ENCODE results near the gene ZNF354B. TPM values are rescaled to one million over a fixed set of nuclear protein-coding genes. Genes with fewer than 3 reads are reported as not detected.

Gene ZNF354B
- total RNA-seq (10 to 100 TPM in 4 of 5 donors, 1 to 10 TPM in 1; 7.5 to 39.7 (median 23.3) TPM), polyA plus RNA-seq (10 to 100 TPM in 1 of 3 donors, 1 to 10 TPM in 2; 2.1 to 10.4 (median 2.7) TPM)
- long read RNA-seq, donor 1, partial matches to known transcripts: 0 of 1 reads
- long read RNA-seq, donor 1, other reads (novel, unspliced or antisense): 0 of 1 reads
- long read RNA-seq, donor 2, partial matches to known transcripts: 0 of 5 reads
- long read RNA-seq, donor 2, other reads (novel, unspliced or antisense): 0 of 5 reads
- long read RNA-seq, donor 3, partial matches to known transcripts: 0 of 2 reads
- long read RNA-seq, donor 3, other reads (novel, unspliced or antisense): 0 of 2 reads
- long read RNA-seq, donor 4: 0 reads
- long read RNA-seq, donor 5, partial matches to known transcripts: 0 of 2 reads
- long read RNA-seq, donor 5, other reads (novel, unspliced or antisense): 0 of 2 reads
- long read RNA-seq, donor 6, partial matches to known transcripts: 5 of 11 reads
- long read RNA-seq, donor 6, other reads (novel, unspliced or antisense): 0 of 11 reads
- long read RNA-seq, donor 7, partial matches to known transcripts: 0 of 2 reads
- long read RNA-seq, donor 7, other reads (novel, unspliced or antisense): 0 of 2 reads
- long read RNA-seq, donor 8, partial matches to known transcripts: 0 of 5 reads
- long read RNA-seq, donor 8, other reads (novel, unspliced or antisense): 0 of 5 reads
- long read RNA-seq, donor 9, partial matches to known transcripts: 0 of 2 reads
- long read RNA-seq, donor 9, other reads (novel, unspliced or antisense): 0 of 2 reads
- long read RNA-seq, donor 10, partial matches to known transcripts: 0 of 2 reads
- long read RNA-seq, donor 10, other reads (novel, unspliced or antisense): 0 of 2 reads

- Histone ChIP-seq H3K36me3 (peaks cover 6 to 27% (median 20%) of the 10 kb centered on the region in 4 donors), H3K27ac (peak within 1 kb of the TSS; percentile 78 to 93 (median 86)), H3K4me1 (peaks cover 8 to 28% (median 17%) of the 10 kb centered on the region in 4 donors), H3K4me3 (peak within 1 kb of the TSS; percentile 70 to 94 (median 90)), H3K9me3 (no peaks in the 10 kb centered on the region), H3K27me3 (no peaks in the 10 kb centered on the region)
- WGBS, 5 donors: 1 to 2% (median 1%) methylated on average over 18 to 86 of the region's 86 CpGs
- peak; percentile 93 to 97 for DNase-seq
- intact Hi-C loops (cut with DNase I; ENCODE audit: low total_unique reads): loop anchor here (5.0 kb wide), 1 partner anchor 128 kb away; the partner anchor contains the start of gene ZNF354A
- TF ChIP-seq POLR2AphosphoS5 (IDR thresholded peaks at IDR 0.05) (peak; percentile 78 to 92 (median 90)), POLR2A (IDR thresholded peaks at IDR 0.05) (no peak), EP300 (IDR thresholded peaks at IDR 0.05) (no peak), CTCF (IDR thresholded peaks at IDR 0.05) (peak in 1 of 7 experiments; percentile 6)
These were observed at the start of gene ZNF354B for GRCh38 chr5:178859625-178860521. TSS of gene ZNF354B (plus strand) at chr5:178859953. CDS start at chr5:178861048, 1,095 bp downstream.

- intact Hi-C loops (cut with DNase I; ENCODE audit: low total_unique reads): no loop called here
- TF ChIP-seq EP300 (IDR thresholded peaks at IDR 0.05): no peak
- no peak for TF ChIP-seq CTCF (IDR thresholded peaks at IDR 0.05)
- no peak for TF ChIP-seq POLR2AphosphoS5 (IDR thresholded peaks at IDR 0.05)
- no peak for TF ChIP-seq POLR2A (IDR thresholded peaks at IDR 0.05)
These were observed 42.2 kb upstream of the ZNF354B start for GRCh38 chr5:178817506-178817905.

GRCh38 chr5:178818094-178818493, 41.7 kb upstream of the ZNF354B start:
- no peaks in the 10 kb centered on the region for H3K4me1 ChIP-seq
- H3K4me3 ChIP-seq: no peak overlapping the region
- H3K27ac ChIP-seq: no peak overlapping the region
- H3K9me3 ChIP-seq: no peaks in the 10 kb centered on the region
- DNase-seq: no peak
- intact Hi-C loops (cut with DNase I; ENCODE audit: low total_unique reads): no loop called here
- no peak for TF ChIP-seq CTCF (IDR thresholded peaks at IDR 0.05)
- TF ChIP-seq POLR2A (IDR thresholded peaks at IDR 0.05): no peak
- no peak for TF ChIP-seq POLR2AphosphoS5 (IDR thresholded peaks at IDR 0.05)
- TF ChIP-seq EP300 (IDR thresholded peaks at IDR 0.05): no peak
- H3K36me3 ChIP-seq: no peaks in the 10 kb centered on the region
- H3K27me3 ChIP-seq: no peaks in the 10 kb centered on the region
- WGBS, 5 donors: 83 to 92% (median 85%) methylated on average over 10 to 14 of the region's 14 CpGs

More at GRCh38 chr5:178817506-178817905, 42.2 kb upstream of the ZNF354B start:
- Histone ChIP-seq H3K4me1 (no peaks in the 10 kb centered on the region), H3K9me3 (no peaks in the 10 kb centered on the region), H3K36me3 (no peaks in the 10 kb centered on the region), H3K27ac (no peak overlapping the region), H3K4me3 (no peak overlapping the region), H3K27me3 (no peaks in the 10 kb centered on the region)
- DNase-seq: no peak
- WGBS, 5 donors: 86 to 93% (median 87%) methylated on average over 8 of the region's 8 CpGs
